Endothelial cell of umbilical vein (primary cell): ENCODE results near the gene FBXL17. TPM values are rescaled to one million over a fixed set of nuclear protein-coding genes. Genes with fewer than 3 reads are reported as not detected.

Source experiments
- BruUV-seq: library from RNA; stranded (reverse); fragments of 400-500 nt; replicated peaks from 2 replicates; lab custom pipeline; 2021; lab: Mats Ljungman, UMichigan
- CTCF ChIA-PET: fragments of 300-600, 350-600 bp; sonication (Branson Sonifier 250); formaldehyde crosslinking; loops from one replicate; lab custom pipeline; 2021; ENCODE audit warnings: antibody characterized with exemption, inconsistent platforms; lab: Charles Lee
- POLR2A ChIA-PET: fragments of 300-600, 350-600 bp; sonication (Branson Sonifier 250); formaldehyde crosslinking; loops from one replicate; lab custom pipeline; 2021; ENCODE audit warnings: antibody characterized with exemption, inconsistent platforms; lab: Charles Lee
- DNase-seq: peaks from one replicate; pipeline ENCODE4 v3.0.0-alpha.2; 2011; ENCODE audit warnings: low read depth, low spot score
- FAIRE-seq: peaks from 2 replicates; lab custom pipeline; 2011; peaks lifted over from hg19 to GRCh38; lab: Jason Lieb, UNC
- H2AFZ ChIP-seq: 2 replicates; pipeline ENCODE4 v1.6.0; 2012; ENCODE audit warnings: low read depth, low read length, control low read depth, inconsistent platforms
- H3K27ac ChIP-seq: 2 replicates; pipeline ENCODE4 v1.5.1; 2011; ENCODE audit warnings: low read depth, mild to moderate bottlenecking, control low read depth, low read length, moderate library complexity; ENCODE audit not compliant: insufficient read depth
- H3K27me3 ChIP-seq, 2 experiments: 2 replicates each; pipeline versions ENCODE4 v1.6.0 to v1.6.1; 2011; ENCODE audit warnings: low read length in 2 of 2, mixed read lengths in 1 of 2; ENCODE audit not compliant: control insufficient read depth in 2 of 2, insufficient read depth in 2 of 2
- H3K36me3 ChIP-seq, 2 experiments: 2 replicates in 1 of 2; 3 replicates in 1 of 2; pipeline ENCODE4 v1.5.1; 2011; ENCODE audit warnings: low read length in 2 of 2, mild to moderate bottlenecking in 1 of 2, moderate library complexity in 1 of 2; ENCODE audit not compliant: control insufficient read depth in 2 of 2, insufficient read depth in 2 of 2; ENCODE audit errors: extremely low read depth in 1 of 2
- H3K4me1 ChIP-seq: 3 replicates; pipeline ENCODE4 v1.5.1; 2011; ENCODE audit warnings: mild to moderate bottlenecking, low read length; ENCODE audit not compliant: control insufficient read depth, insufficient read depth; ENCODE audit errors: extremely low read depth
- H3K4me2 ChIP-seq: 2 replicates; pipeline ENCODE4 v1.6.1; 2011; ENCODE audit warnings: low read length, control low read depth, mixed read lengths; ENCODE audit not compliant: insufficient read depth
- H3K4me3 ChIP-seq, 3 experiments: fragments of 200-600 bp in 1 of 3; sonication (generic), shearing (Covaris generic) in 1 of 3; replicated peaks in 1 of 3; 2 replicates each; pipeline ENCODE4 v1.5.1; 2011 to 2016; ENCODE audit warnings: control low read depth in 3 of 3, low read length in 3 of 3, mild to moderate bottlenecking in 2 of 3, inconsistent platforms in 1 of 3, low read depth in 1 of 3, moderate library complexity in 1 of 3; ENCODE audit not compliant: insufficient read depth in 1 of 3
- H3K79me2 ChIP-seq: 2 replicates; pipeline ENCODE4 v1.6.0; 2012; ENCODE audit warnings: low read length, inconsistent platforms; ENCODE audit not compliant: control insufficient read depth, insufficient read depth
- H3K9ac ChIP-seq: replicated peaks from 2 replicates; pipeline ENCODE3; 2011; ENCODE audit warnings: low read length, control low read depth; ENCODE audit not compliant: insufficient read depth; ENCODE audit errors: extremely low read depth
- H3K9me1 ChIP-seq: replicated peaks from 3 replicates; pipeline ENCODE4 v1.6.0; 2011; ENCODE audit warnings: mild to moderate bottlenecking, low read length; ENCODE audit not compliant: control insufficient read depth, insufficient read depth; ENCODE audit errors: extremely low read depth
- H3K9me3 ChIP-seq: replicated peaks from 2 replicates; pipeline ENCODE4 v1.5.1; 2012; ENCODE audit warnings: low read length, inconsistent platforms; ENCODE audit not compliant: control insufficient read depth, insufficient read depth
- H4K20me1 ChIP-seq: replicated peaks from 2 replicates; pipeline ENCODE3; 2011; ENCODE audit warnings: mild to moderate bottlenecking, low read length; ENCODE audit not compliant: control insufficient read depth, insufficient read depth; ENCODE audit errors: extremely low read depth
- EZH2 ChIP-seq: IDR thresholded peaks from 2 replicates; pipeline ENCODE4 v1.6.1; 2012; ENCODE audit warnings: borderline replicate concordance, low read depth, mild to moderate bottlenecking, moderate library complexity, low read length, inconsistent platforms; ENCODE audit not compliant: severe bottlenecking
- FOS ChIP-seq: IDR thresholded peaks from 2 replicates; pipeline ENCODE4 v1.6.1; 2011; ENCODE audit warnings: mild to moderate bottlenecking, low read length, moderate library complexity, borderline replicate concordance; ENCODE audit not compliant: insufficient read depth
- GATA2 ChIP-seq: IDR thresholded peaks from 2 replicates; pipeline ENCODE4 v1.7.0; 2011; ENCODE audit warnings: low read depth, mild to moderate bottlenecking, moderate library complexity, mixed read lengths, low read length; ENCODE audit not compliant: insufficient read length, insufficient read depth
- JUN ChIP-seq: IDR thresholded peaks from 2 replicates; pipeline ENCODE4 v1.6.1; 2011; ENCODE audit warnings: borderline replicate concordance, low read depth; ENCODE audit not compliant: insufficient read length, insufficient read depth
- MYC ChIP-seq: IDR thresholded peaks from one replicate; pipeline ENCODE4 v1.6.1; 2011; ENCODE audit warnings: mild to moderate bottlenecking, low read depth, low read length
- POLR2A ChIP-seq: IDR thresholded peaks from 2 replicates; pipeline ENCODE4 v1.6.1; 2012; ENCODE audit warnings: low read depth, mild to moderate bottlenecking, control low read depth, low read length
- POLR2AphosphoS5 ChIP-seq: IDR thresholded peaks from 2 replicates; pipeline ENCODE4 v1.6.1; 2012; ENCODE audit warnings: low read depth, mild to moderate bottlenecking, control low read depth, low read length, moderate library complexity; ENCODE audit not compliant: insufficient read depth
- dilution Hi-C: fragments of 300-500 bp; cut with MboI; formaldehyde crosslinking; loops from one replicate; pipeline ENCODE4 v1.15.0; 2019; ENCODE audit warnings: low sequenced_read_pairs; ENCODE audit not compliant: extremely low pct_ligation_motif_present
- intact Hi-C: fragments of 100-400 bp; cut with micrococcal nuclease; formaldehyde crosslinking; loops from one replicate; pipeline ENCODE4 v1.10.0; 2022
- polyA plus RNA-seq, 4 experiments: library from polyadenylated mRNA; depleted of rRNA in 3 of 4; stranded (reverse) in 3 of 4; unstranded in 1 of 4; fragments of >200 nt; gene quantifications; 2 replicates each; pipeline versions ENCODE4 v1.2.1 to v1.2.3, GENCODE V29; 2011 to 2012; ENCODE audit warnings: missing spikeins in 1 of 4
- total RNA-seq: library from RNA; stranded (reverse); gene quantifications from 2 replicates; pipeline ENCODE4 v1.2.3, GENCODE V29; 2021
- TF ChIP-seq, protein P1 (sequence below), 2 donors: IDR thresholded peaks; 1 replicate in 1 of 2; 2 replicates in 1 of 2; pipeline ENCODE4 v1.5.1; 2011; ENCODE audit warnings: low read length in 2 of 2, mild to moderate bottlenecking in 2 of 2, moderate library complexity in 2 of 2, control low read depth in 1 of 2, inconsistent platforms in 1 of 2, low read depth in 1 of 2; ENCODE audit not compliant: insufficient read depth in 1 of 2; ENCODE audit errors: extremely low read depth in 1 of 2
- TF ChIP-seq, protein P2 (sequence below): IDR thresholded peaks from 2 replicates; pipeline ENCODE4 v1.6.1; 2011; ENCODE audit not compliant: insufficient read depth, insufficient read length

Gene FBXL17
- total and polyA plus RNA-seq, 2 donors (not counting 3 experiments of a cell fraction or from before 2014, with no cell fraction given) = 2.7 to 8.8 TPM

DNA sequence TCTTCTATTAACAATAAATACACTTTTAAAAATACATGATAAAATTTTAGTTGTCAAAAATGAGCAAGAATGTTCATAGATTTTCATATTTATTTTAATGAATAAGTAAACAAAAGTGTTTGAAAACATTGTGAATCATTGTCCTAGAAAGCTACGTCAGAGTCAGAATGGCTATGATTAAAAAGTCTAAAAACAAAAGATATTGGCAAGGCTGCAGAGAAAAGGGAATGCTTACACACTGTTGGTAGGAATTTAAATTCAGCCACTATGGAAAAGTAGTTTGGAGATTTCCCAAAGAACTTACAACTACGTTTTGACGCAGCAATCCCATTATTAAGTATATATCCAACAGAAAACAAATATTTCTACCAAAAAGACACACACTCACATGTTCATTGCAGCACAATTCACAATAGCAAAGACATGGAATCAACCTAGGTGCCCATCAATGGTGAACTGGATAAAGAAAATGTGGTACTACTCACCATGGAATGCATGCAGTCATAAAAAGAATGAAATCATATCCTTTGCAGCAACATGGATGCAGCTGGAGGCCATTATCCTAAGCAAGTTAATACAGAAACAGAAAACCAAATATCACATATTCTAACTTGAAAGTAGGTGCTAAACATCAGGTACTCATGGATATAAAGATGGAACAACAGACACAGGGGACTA is 49.2 kb upstream of the FBXL17 start:
- Histone ChIP-seq H3K9me1 (no peaks in the 10 kb centered on the region), H3K9ac (no peak overlapping the region), H3K27ac (no peak overlapping the region), H3K79me2 (no peaks in the 10 kb centered on the region), H3K4me1 (no peaks in the 10 kb centered on the region), H3K4me2 (no peak overlapping the region), H4K20me1 (no peaks in the 10 kb centered on the region), H3K9me3 (no peaks in the 10 kb centered on the region), H3K36me3 (no peaks in the 10 kb centered on the region), H2AFZ (no peak overlapping the region), H3K4me3 (no peak overlapping the region), H3K27me3 (no peaks in the 10 kb centered on the region)
- FAIRE-seq (no peak), DNase-seq (no peak)
- dilution Hi-C loops (no loop called here), intact Hi-C loops (no loop called here)
- BruUV-seq = no TSS peak
- ChIA-PET POLR2A (no interaction called here), CTCF (no interaction called here)
- TF ChIP-seq POLR2A = no peak
- TF ChIP-seq JUN = no peak

DNA sequence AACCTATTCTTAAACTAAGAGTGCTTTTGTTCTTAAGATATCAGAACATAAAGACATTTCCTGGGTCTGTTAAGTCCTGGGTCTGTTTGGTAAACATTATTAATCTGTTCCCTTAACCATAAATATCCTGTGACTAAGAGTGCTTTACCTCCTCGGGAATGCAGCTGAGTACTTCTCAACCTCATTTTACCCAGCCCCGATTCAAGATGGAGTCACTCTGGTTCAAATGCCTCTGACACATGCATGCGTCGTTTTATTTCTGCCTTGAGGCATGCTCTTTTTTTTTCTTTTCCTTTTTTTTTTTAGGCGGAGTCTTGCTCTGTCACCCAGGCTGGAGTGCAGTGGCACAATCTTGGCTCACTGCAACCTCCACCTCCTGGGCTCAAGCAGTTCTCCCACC is 39.8 kb upstream of the FBXL17 start:
- Histone ChIP-seq H3K9me1 (no peaks in the 10 kb centered on the region), H3K4me3 (no peak overlapping the region), H3K27ac (no peak overlapping the region), H3K4me1 (no peaks in the 10 kb centered on the region), H3K27me3 (no peaks in the 10 kb centered on the region), H3K9ac (no peak overlapping the region), H4K20me1 (no peaks in the 10 kb centered on the region), H3K9me3 (no peaks in the 10 kb centered on the region), H3K4me2 (no peak overlapping the region), H2AFZ (no peak overlapping the region), H3K79me2 (no peaks in the 10 kb centered on the region), H3K36me3 (no peaks in the 10 kb centered on the region)
- FAIRE-seq (no peak), DNase-seq (no peak)
- intact Hi-C loops (no loop called here), dilution Hi-C loops (no loop called here)
- BruUV-seq = no TSS peak
- ChIA-PET CTCF (no interaction called here), POLR2A (no interaction called here)
- TF ChIP-seq POLR2AphosphoS5 = no peak
- TF ChIP-seq POLR2A = no peak
- TF ChIP-seq, protein P1, sequence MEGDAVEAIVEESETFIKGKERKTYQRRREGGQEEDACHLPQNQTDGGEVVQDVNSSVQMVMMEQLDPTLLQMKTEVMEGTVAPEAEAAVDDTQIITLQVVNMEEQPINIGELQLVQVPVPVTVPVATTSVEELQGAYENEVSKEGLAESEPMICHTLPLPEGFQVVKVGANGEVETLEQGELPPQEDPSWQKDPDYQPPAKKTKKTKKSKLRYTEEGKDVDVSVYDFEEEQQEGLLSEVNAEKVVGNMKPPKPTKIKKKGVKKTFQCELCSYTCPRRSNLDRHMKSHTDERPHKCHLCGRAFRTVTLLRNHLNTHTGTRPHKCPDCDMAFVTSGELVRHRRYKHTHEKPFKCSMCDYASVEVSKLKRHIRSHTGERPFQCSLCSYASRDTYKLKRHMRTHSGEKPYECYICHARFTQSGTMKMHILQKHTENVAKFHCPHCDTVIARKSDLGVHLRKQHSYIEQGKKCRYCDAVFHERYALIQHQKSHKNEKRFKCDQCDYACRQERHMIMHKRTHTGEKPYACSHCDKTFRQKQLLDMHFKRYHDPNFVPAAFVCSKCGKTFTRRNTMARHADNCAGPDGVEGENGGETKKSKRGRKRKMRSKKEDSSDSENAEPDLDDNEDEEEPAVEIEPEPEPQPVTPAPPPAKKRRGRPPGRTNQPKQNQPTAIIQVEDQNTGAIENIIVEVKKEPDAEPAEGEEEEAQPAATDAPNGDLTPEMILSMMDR (IDR thresholded peaks at IDR 0.05; ENCODE audit: extremely low read depth in 1 of 2, insufficient read depth in 1 of 2, low read depth in 1 of 2, low read length in 2 of 2) = no peak
- no peak for TF ChIP-seq MYC
- TF ChIP-seq EZH2 = no peak
- no peak for TF ChIP-seq GATA2
- TF ChIP-seq, protein P2, sequence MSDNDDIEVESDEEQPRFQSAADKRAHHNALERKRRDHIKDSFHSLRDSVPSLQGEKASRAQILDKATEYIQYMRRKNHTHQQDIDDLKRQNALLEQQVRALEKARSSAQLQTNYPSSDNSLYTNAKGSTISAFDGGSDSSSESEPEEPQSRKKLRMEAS = no peak
- no peak for TF ChIP-seq JUN
- no peak for TF ChIP-seq FOS
